H9 (cell line): ENCODE measurements around the gene AFF4. TPM values are rescaled to one million over a fixed set of nuclear protein-coding genes. Genes with fewer than 3 reads are reported as not detected.

Experiments
- DNase-seq: peaks from one replicate; pipeline ENCODE4 v3.0.0-alpha.2; 2017
- H2AFZ ChIP-seq: one replicate; pipeline ENCODE4 v1.6.1; 2013; ENCODE audit warnings: mild to moderate bottlenecking, low read length, control low read depth, moderate library complexity
- H2AK5ac ChIP-seq: 2 replicates; pipeline ENCODE4 v1.6.1; 2013; ENCODE audit warnings: low read length, control low read depth, mixed read lengths; ENCODE audit not compliant: insufficient read length
- H2BK120ac ChIP-seq: one replicate; pipeline ENCODE4 v1.6.1; 2013; ENCODE audit warnings: low read depth, mild to moderate bottlenecking, low read length, control low read depth, inconsistent platforms; ENCODE audit not compliant: poor library complexity, severe bottlenecking
- H2BK12ac ChIP-seq: 2 replicates; pipeline ENCODE4 v1.6.1; 2013; ENCODE audit warnings: low read length, control low read depth, mixed read lengths, low read depth; ENCODE audit not compliant: insufficient read length
- H2BK15ac ChIP-seq: 2 replicates; pipeline ENCODE4 v1.6.1; 2013; ENCODE audit warnings: low read depth, low read length, control low read depth
- H2BK20ac ChIP-seq: one replicate; pipeline ENCODE4 v1.6.1; 2013; ENCODE audit warnings: low read depth, mild to moderate bottlenecking, low read length, control low read depth, inconsistent platforms; ENCODE audit not compliant: poor library complexity, severe bottlenecking
- H2BK5ac ChIP-seq: 2 replicates; pipeline ENCODE4 v1.6.1; 2013; ENCODE audit warnings: low read length, control low read depth, mixed read lengths; ENCODE audit not compliant: insufficient read length
- H3K14ac ChIP-seq: 2 replicates; pipeline ENCODE4 v1.6.1; 2013; ENCODE audit warnings: low read length, control low read depth; ENCODE audit not compliant: insufficient read depth
- H3K18ac ChIP-seq: 2 replicates; pipeline ENCODE4 v1.6.1; 2013; ENCODE audit warnings: low read depth, mild to moderate bottlenecking, mixed read lengths, low read length, control low read depth; ENCODE audit not compliant: insufficient read length
- H3K23ac ChIP-seq: 2 replicates; pipeline ENCODE4 v1.6.1; 2013; ENCODE audit warnings: low read length, control low read depth, mixed read lengths, low read depth; ENCODE audit not compliant: insufficient read length
- H3K23me2 ChIP-seq: 2 replicates; pipeline ENCODE4 v1.6.1; 2013; ENCODE audit warnings: low read depth, mild to moderate bottlenecking, mixed read lengths, low read length, control low read depth; ENCODE audit not compliant: insufficient read length, poor library complexity, severe bottlenecking
- H3K27ac ChIP-seq: 2 replicates; pipeline ENCODE4 v1.5.1; 2013; ENCODE audit warnings: low read length, control low read depth, mixed read lengths, low read depth; ENCODE audit not compliant: insufficient read length
- H3K27me3 ChIP-seq: 2 replicates; pipeline ENCODE4 v1.6.1; 2013; ENCODE audit warnings: low read length, control low read depth, inconsistent platforms; ENCODE audit not compliant: insufficient read depth
- H3K4ac ChIP-seq: 2 replicates; pipeline ENCODE4 v1.6.1; 2013; ENCODE audit warnings: low read depth, mild to moderate bottlenecking, control low read depth, inconsistent platforms, low read length, moderate library complexity
- H3K4me1 ChIP-seq: 2 replicates; pipeline ENCODE4 v1.6.1; 2013; ENCODE audit warnings: low read length, control low read depth, inconsistent platforms; ENCODE audit not compliant: insufficient read depth
- H3K4me2 ChIP-seq: 2 replicates; pipeline ENCODE4 v1.6.1; 2013; ENCODE audit warnings: low read length, control low read depth, mixed read lengths; ENCODE audit not compliant: insufficient read length, insufficient read depth
- H3K56ac ChIP-seq: 2 replicates; pipeline ENCODE4 v1.6.1; 2013; ENCODE audit warnings: low read depth, mild to moderate bottlenecking, mixed read lengths, low read length, control low read depth; ENCODE audit not compliant: insufficient read length
- H3K79me1 ChIP-seq: 2 replicates; pipeline ENCODE4 v1.6.1; 2013; ENCODE audit warnings: low read depth, mild to moderate bottlenecking, moderate library complexity, low read length, control low read depth, inconsistent platforms; ENCODE audit not compliant: insufficient read depth, poor library complexity, severe bottlenecking
- H3K79me2 ChIP-seq: 2 replicates; pipeline ENCODE4 v1.6.1; 2013; ENCODE audit warnings: low read length, control low read depth, inconsistent platforms; ENCODE audit not compliant: insufficient read depth
- H3K9ac ChIP-seq: 2 replicates; pipeline ENCODE4 v1.6.1; 2013; ENCODE audit warnings: low read length, control low read depth, mixed read lengths; ENCODE audit not compliant: insufficient read length; ENCODE audit errors: extremely low read depth
- H3K9me3 ChIP-seq: one replicate; pipeline ENCODE4 v1.6.1; 2013; ENCODE audit warnings: low read depth, low read length, inconsistent platforms; ENCODE audit not compliant: control insufficient read depth
- H3T11ph ChIP-seq: one replicate; pipeline ENCODE4 v1.6.1; 2013; ENCODE audit warnings: mild to moderate bottlenecking, low read length, control low read depth, inconsistent platforms
- H4K20me1 ChIP-seq: one replicate; pipeline ENCODE4 v1.6.1; 2013; ENCODE audit not compliant: control insufficient read depth, insufficient read length, insufficient read depth
- H4K5ac ChIP-seq: 2 replicates; pipeline ENCODE4 v1.6.1; 2013; ENCODE audit warnings: low read depth, mild to moderate bottlenecking, mixed read lengths, low read length, control low read depth; ENCODE audit not compliant: insufficient read length
- H4K8ac ChIP-seq: replicated peaks from 2 replicates; pipeline ENCODE4 v1.6.1; 2013; ENCODE audit warnings: low read length, control low read depth, mixed read lengths, low read depth; ENCODE audit not compliant: insufficient read length
- H4K91ac ChIP-seq: 2 replicates; pipeline ENCODE4 v1.6.1; 2013; ENCODE audit warnings: low read depth, mild to moderate bottlenecking, moderate library complexity, mixed read lengths, low read length, control low read depth; ENCODE audit not compliant: insufficient read length
- H3K27ac Mint-ChIP-seq, 3 experiments: 2 replicates in 2 of 3; 3 replicates in 1 of 3; pipeline ENCODE4 v1.8.0; 2020 to 2021; ENCODE audit warnings: mixed read lengths in 3 of 3, mild to moderate bottlenecking in 1 of 3, moderate library complexity in 1 of 3
- H3K27me3 Mint-ChIP-seq: 2 replicates; pipeline ENCODE4 v1.8.0; 2021; ENCODE audit warnings: low read depth, mild to moderate bottlenecking, moderate library complexity, mixed read lengths
- H3K36me3 Mint-ChIP-seq, 3 experiments: 2 replicates in 2 of 3; 3 replicates in 1 of 3; pipeline ENCODE4 v1.8.0; 2020 to 2021; ENCODE audit warnings: low read depth in 3 of 3, mixed read lengths in 3 of 3; ENCODE audit not compliant: insufficient read depth in 1 of 3
- H3K4me1 Mint-ChIP-seq, 2 experiments: 2 replicates each; pipeline ENCODE4 v1.8.0; 2020; ENCODE audit warnings: mixed read lengths in 2 of 2
- H3K4me3 Mint-ChIP-seq, 2 experiments: 2 replicates in 1 of 2; 3 replicates in 1 of 2; pipeline ENCODE4 v1.8.0; 2020 to 2021; ENCODE audit warnings: mild to moderate bottlenecking in 2 of 2, mixed read lengths in 2 of 2, moderate library complexity in 1 of 2
- H3K9me3 Mint-ChIP-seq, 2 experiments: 2 replicates in 1 of 2; 3 replicates in 1 of 2; pipeline ENCODE4 v1.8.0; 2020; ENCODE audit warnings: mild to moderate bottlenecking in 2 of 2, mixed read lengths in 2 of 2, moderate library complexity in 1 of 2
- CTCF ChIP-seq: fragments of 200-600 bp; sonication (generic); conservative IDR thresholded peaks from 3 replicates; pipeline ENCODE4 v1.8.0; 2021; ENCODE audit warnings: antibody characterized with exemption, mild to moderate bottlenecking
- WGBS: extraction: QIAGEN DNeasy Blood & Tissue Kit; methylation state at CpG from one replicate; pipeline ENCODE4 v1.1.7; 2013; ENCODE audit warnings: missing lambda C conversion rate, low lambda C conversion rate, mixed read lengths; ENCODE audit not compliant: insufficient read length; ENCODE audit errors: extremely low coverage; 5-methylcytosine and 5-hydroxymethylcytosine counted together
- total RNA-seq: library from RNA; stranded (reverse); gene quantifications from 2 replicates; pipeline ENCODE4 v1.2.1, GENCODE V29; 2021

The AFF4 gene
- total RNA-seq, 1 experiment from 2014 or later: 73.2 TPM

GRCh38 chr5:132927355-132928061 lies 35.9 kb downstream of the AFF4 start:
- H4K8ac ChIP-seq: no peak overlapping the region
- no peak overlapping the region for H2BK15ac ChIP-seq
- DNase-seq: no peak
- no peaks in the 10 kb centered on the region for H3K9me3 ChIP-seq
- H3K23me2 ChIP-seq: no peaks in the 10 kb centered on the region
- no peak overlapping the region for H3K23ac ChIP-seq
- Mint-ChIP-seq H3K4me1 (no peaks in the 10 kb centered on the region), H3K27me3 (no peaks in the 10 kb centered on the region), H3K36me3 (peaks cover 22 to 79% (median 78%) of the 10 kb centered on the region in 3 experiments; a peak in 6 of 7 replicates), H3K4me3 (no peak overlapping the region), H3K27ac (no peak overlapping the region), H3K9me3 (no peaks in the 10 kb centered on the region)
- H3K4ac ChIP-seq: no peak overlapping the region
- TF ChIP-seq CTCF: no peak
- WGBS: no CpG with 5 or more reads among the region's 2 CpGs
- H3K18ac ChIP-seq: no peak overlapping the region
- H2BK20ac ChIP-seq: no peak overlapping the region
- H3K79me2 ChIP-seq: no peaks in the 10 kb centered on the region; the same call in 1 of the 2 replicates
- no peak overlapping the region for H3K27ac ChIP-seq
- H3K79me1 ChIP-seq: no peaks in the 10 kb centered on the region
- H3T11ph ChIP-seq: no peak overlapping the region
- no peak overlapping the region for H3K4me2 ChIP-seq
- H2BK120ac ChIP-seq: no peak overlapping the region
- no peak overlapping the region for H2BK12ac ChIP-seq
- no peak overlapping the region for H2AK5ac ChIP-seq
- H3K4me1 ChIP-seq: no peaks in the 10 kb centered on the region
- H2AFZ ChIP-seq: no peak overlapping the region
- H3K27me3 ChIP-seq: no peaks in the 10 kb centered on the region
- H4K91ac ChIP-seq: no peak overlapping the region
- no peak overlapping the region for H3K14ac ChIP-seq
- no peak overlapping the region for H3K9ac ChIP-seq
- H2BK5ac ChIP-seq: no peak overlapping the region
- H3K56ac ChIP-seq: no peak overlapping the region
- H4K20me1 ChIP-seq: no peaks in the 10 kb centered on the region
- H4K5ac ChIP-seq: no peak overlapping the region
